ENCODE results near the gene KIAA0232. TPM values are rescaled to one million over a fixed set of nuclear protein-coding genes. Genes with fewer than 3 reads are reported as not detected.

KIAA0232 gene
- total RNA-seq, 1 experiment from 2014 or later = 28.5 TPM

GRCh38 chr4:6773616-6774540 is 8.6 kb upstream of the KIAA0232 start:
- H2AK5ac ChIP-seq (ENCODE audit: insufficient read length, low read length) = no peak overlapping the region
- no peak overlapping the region for H3K23ac ChIP-seq (ENCODE audit: insufficient read length, low read depth, low read length)
- H3K4me1 ChIP-seq (ENCODE audit: insufficient read depth, low read length) = no peaks in the 10 kb centered on the region
- no peak overlapping the region for H3K18ac ChIP-seq (ENCODE audit: insufficient read length, low read depth, low read length)
- H3K56ac ChIP-seq (ENCODE audit: insufficient read length, low read depth, low read length) = no peak overlapping the region
- H3K4me2 ChIP-seq (ENCODE audit: insufficient read depth, insufficient read length, low read length) = no peak overlapping the region
- H3K36me3 Mint-ChIP-seq (ENCODE audit: insufficient read depth in 1 of 3, low read depth in 3 of 3) = no peaks in the 10 kb centered on the region
- H3K27me3 Mint-ChIP-seq (ENCODE audit: low read depth) = peaks cover 25% of the 10 kb centered on the region
- H2BK15ac ChIP-seq (ENCODE audit: low read depth, low read length) = no peak overlapping the region
- H2BK120ac ChIP-seq (ENCODE audit: low read depth, low read length, poor library complexity, severe bottlenecking) = no peak overlapping the region
- no peak overlapping the region for H3K4me3 Mint-ChIP-seq
- no CpG with 5 or more reads among the region's 16 CpGs for WGBS (ENCODE audit: extremely low coverage, insufficient read length, low lambda C conversion rate)
- peaks cover under 1 to 7% of the 10 kb centered on the region in 2 experiments; a peak in 2 of 4 replicates for H3K4me1 Mint-ChIP-seq
- H2AFZ ChIP-seq (ENCODE audit: low read length) = no peak overlapping the region
- H3K27ac Mint-ChIP-seq = peak overlapping the region in 1 of 3 experiments; percentile 11; a peak in 1 of 7 replicates
- H4K8ac ChIP-seq (replicated peaks; ENCODE audit: insufficient read length, low read depth, low read length) = no peak overlapping the region
- H3K14ac ChIP-seq (ENCODE audit: insufficient read depth, low read length) = no peak overlapping the region
- no peak overlapping the region for H2BK5ac ChIP-seq (ENCODE audit: insufficient read length, low read length)
- H4K5ac ChIP-seq (ENCODE audit: insufficient read length, low read depth, low read length) = no peak overlapping the region
- H4K20me1 ChIP-seq (ENCODE audit: control insufficient read depth, insufficient read depth, insufficient read length) = no peaks in the 10 kb centered on the region
- no peaks in the 10 kb centered on the region for H3K9me3 Mint-ChIP-seq
- no peak overlapping the region for H3T11ph ChIP-seq (ENCODE audit: low read length)
- no peaks in the 10 kb centered on the region for H3K79me2 ChIP-seq (ENCODE audit: insufficient read depth, low read length)
- no peak overlapping the region for H2BK12ac ChIP-seq (ENCODE audit: insufficient read length, low read depth, low read length)
- DNase-seq = no peak
- no peaks in the 10 kb centered on the region for H3K27me3 ChIP-seq (ENCODE audit: insufficient read depth, low read length)
- TF ChIP-seq CTCF (conservative IDR thresholded peaks at IDR 0.05) = no peak
- no peaks in the 10 kb centered on the region for H3K23me2 ChIP-seq (ENCODE audit: insufficient read length, low read depth, low read length, poor library complexity, severe bottlenecking)
- H4K91ac ChIP-seq (ENCODE audit: insufficient read length, low read depth, low read length) = no peak overlapping the region
- no peaks in the 10 kb centered on the region for H3K79me1 ChIP-seq (ENCODE audit: insufficient read depth, low read depth, low read length, poor library complexity, severe bottlenecking)
- no peak overlapping the region for H2BK20ac ChIP-seq (ENCODE audit: low read depth, low read length, poor library complexity, severe bottlenecking)
- no peak overlapping the region for H3K9ac ChIP-seq (ENCODE audit: extremely low read depth, insufficient read length, low read length)
- H3K4ac ChIP-seq (ENCODE audit: low read depth, low read length) = no peak overlapping the region
- no peaks in the 10 kb centered on the region for H3K9me3 ChIP-seq (ENCODE audit: control insufficient read depth, low read depth, low read length)
- H3K27ac ChIP-seq (ENCODE audit: insufficient read length, low read depth, low read length) = no peak overlapping the region

Data from H9 (cell line).